Ectodermal cell (in vitro differentiated cells): Measurements from ENCODE around the gene RSRC1.
A peak's percentile ranks its signal among the peaks of the same experiment; 100 is the strongest.

Experiments
- H3K27ac ChIP-seq: 2 replicates; pipeline ENCODE4 v1.7.0; 2013; ENCODE audit warnings: mild to moderate bottlenecking, low read depth, low read length; ENCODE audit not compliant: insufficient read depth, poor library complexity, severe bottlenecking
- H3K27me3 ChIP-seq: 2 replicates; pipeline ENCODE4 v1.7.0; 2013; ENCODE audit warnings: mild to moderate bottlenecking, low read length; ENCODE audit not compliant: insufficient read depth, control insufficient read depth, poor library complexity, severe bottlenecking
- H3K36me3 ChIP-seq: one replicate; pipeline ENCODE4 v1.7.0; 2013; ENCODE audit warnings: low read length; ENCODE audit not compliant: control insufficient read depth, insufficient read depth
- H3K4me1 ChIP-seq: one replicate; pipeline ENCODE4 v1.7.0; 2013; ENCODE audit warnings: low read length; ENCODE audit not compliant: control insufficient read depth, insufficient read depth
- H3K4me3 ChIP-seq: 2 replicates; pipeline ENCODE4 v1.7.0; 2013; ENCODE audit warnings: low read depth, low read length, control low read depth; ENCODE audit not compliant: insufficient read depth
- H3K9me3 ChIP-seq: 2 replicates; pipeline ENCODE4 v1.7.0; 2013; ENCODE audit warnings: mild to moderate bottlenecking, low read length, moderate library complexity; ENCODE audit not compliant: control insufficient read depth
- WGBS, 2 experiments: methylation state at CpG; one replicate each; pipeline ENCODE4 v1.1.7; 2013; ENCODE audit warnings: missing lambda C conversion rate in 2 of 2; 5-methylcytosine and 5-hydroxymethylcytosine counted together

Gene RSRC1

GRCh38 chr3:158100681-158101080 is 9.2 kb upstream of the RSRC1 start:
- Histone ChIP-seq H3K27me3 (peaks cover 100% of the 10 kb centered on the region), H3K4me1 (peaks cover 4% of the 10 kb centered on the region), H3K36me3 (no peaks in the 10 kb centered on the region), H3K9me3 (no peaks in the 10 kb centered on the region), H3K4me3 (no peak overlapping the region), H3K27ac (no peak overlapping the region)
- WGBS, 2 experiments, result 14% methylated on average over 1 of the region's 2 CpGs; no CpG with 5 or more reads in 1 of the 2 experiments

GRCh38 chr3:158101335-158102241 is 8.3 kb upstream of the RSRC1 start:
- no peak overlapping the region for H3K4me3 ChIP-seq
- peaks cover 100% of the 10 kb centered on the region for H3K27me3 ChIP-seq
- 29 to 32% methylated on average over 13 of the region's 14 CpGs for WGBS, 2 experiments
- H3K27ac ChIP-seq, result no peak overlapping the region
- no peaks in the 10 kb centered on the region for H3K9me3 ChIP-seq
- peaks cover 10% of the 10 kb centered on the region for H3K4me1 ChIP-seq
- no peaks in the 10 kb centered on the region for H3K36me3 ChIP-seq

- no peaks in the 10 kb centered on the region for H3K36me3 ChIP-seq
- peaks cover 10% of the 10 kb centered on the region for H3K4me1 ChIP-seq
- WGBS, 2 experiments, result 1 to 3% methylated on average over 28 of the region's 28 CpGs
- H3K9me3 ChIP-seq, result no peaks in the 10 kb centered on the region
- H3K27me3 ChIP-seq, result peaks cover 100% of the 10 kb centered on the region
- H3K27ac ChIP-seq, result no peak overlapping the region
- no peak overlapping the region for H3K4me3 ChIP-seq
Observed at GRCh38 chr3:158102242-158103080, 7.4 kb upstream of the RSRC1 start.

GRCh38 chr3:158103081-158103886 is 6.6 kb upstream of the RSRC1 start:
- H3K27ac ChIP-seq, result no peak overlapping the region
- H3K36me3 ChIP-seq, result no peaks in the 10 kb centered on the region
- peak overlapping the region; percentile 5 for H3K4me3 ChIP-seq
- no peaks in the 10 kb centered on the region for H3K9me3 ChIP-seq
- H3K27me3 ChIP-seq, result peaks cover 100% of the 10 kb centered on the region
- 1% methylated on average over 51 to 52 of the region's 52 CpGs for WGBS, 2 experiments
- peaks cover 10% of the 10 kb centered on the region for H3K4me1 ChIP-seq

GRCh38 chr3:158103887-158104327 is 6.0 kb upstream of the RSRC1 start:
- peaks cover 100% of the 10 kb centered on the region for H3K27me3 ChIP-seq
- no peaks in the 10 kb centered on the region for H3K9me3 ChIP-seq
- H3K36me3 ChIP-seq, result no peaks in the 10 kb centered on the region
- H3K4me1 ChIP-seq, result peaks cover 10% of the 10 kb centered on the region
- H3K4me3 ChIP-seq, result no peak overlapping the region
- H3K27ac ChIP-seq, result no peak overlapping the region
- 2 to 3% methylated on average over 19 of the region's 19 CpGs for WGBS, 2 experiments

GRCh38 chr3:158104431-158104921 is 5.4 kb upstream of the RSRC1 start:
- Histone ChIP-seq H3K36me3 (no peaks in the 10 kb centered on the region), H3K4me1 (peaks cover 10% of the 10 kb centered on the region), H3K27ac (no peak overlapping the region), H3K4me3 (no peak overlapping the region), H3K27me3 (peaks cover 100% of the 10 kb centered on the region), H3K9me3 (no peaks in the 10 kb centered on the region)
- 8 to 9% methylated on average over 5 of the region's 5 CpGs for WGBS, 2 experiments

- Histone ChIP-seq H3K27ac (no peak overlapping the region), H3K36me3 (no peaks in the 10 kb centered on the region), H3K4me1 (peaks cover 10% of the 10 kb centered on the region), H3K9me3 (no peaks in the 10 kb centered on the region), H3K27me3 (peaks cover 96% of the 10 kb centered on the region), H3K4me3 (peak overlapping the region; percentile 31)
- WGBS, 2 experiments, result 0 to 1% methylated on average over 39 of the region's 39 CpGs
Observed at GRCh38 chr3:158105119-158105709, 4.7 kb upstream of the RSRC1 start.

GRCh38 chr3:158105710-158106253 is 4.1 kb upstream of the RSRC1 start:
- WGBS, 2 experiments, result 0% methylated on average over 44 of the region's 45 CpGs
- Histone ChIP-seq H3K36me3 (no peaks in the 10 kb centered on the region), H3K9me3 (no peaks in the 10 kb centered on the region), H3K4me3 (peak overlapping the region; percentile 31), H3K27me3 (peaks cover 90% of the 10 kb centered on the region), H3K4me1 (peaks cover 11% of the 10 kb centered on the region), H3K27ac (no peak overlapping the region)

- Histone ChIP-seq H3K36me3 (no peaks in the 10 kb centered on the region), H3K27me3 (peaks cover 79% of the 10 kb centered on the region), H3K9me3 (no peaks in the 10 kb centered on the region), H3K4me1 (peaks cover 16% of the 10 kb centered on the region), H3K4me3 (peak overlapping the region; percentile 1), H3K27ac (no peak overlapping the region)
- WGBS, 2 experiments, result 0 to 1% methylated on average over 37 of the region's 37 CpGs
Observed at GRCh38 chr3:158106766-158107471, 3.0 kb upstream of the RSRC1 start.
